G401.6 (cell line): ENCODE results near the gene FNBP1L.

Source experiments
- FAIRE-seq: peaks from 2 replicates; lab custom pipeline; 2012; peaks lifted over from hg19 to GRCh38; lab: Jason Lieb, UNC

Gene FNBP1L

GRCh38 chr1:93533677-93534076, 85.8 kb downstream of the FNBP1L start:
- no peak for FAIRE-seq

GRCh38 chr1:93537396-93537795, 89.5 kb downstream of the FNBP1L start:
- FAIRE-seq: no peak

- FAIRE-seq: peak; percentile 34
Measured at GRCh38 chr1:93537924-93538323, 90.0 kb downstream of the FNBP1L start.

GRCh38 chr1:93541045-93541444, 93.1 kb downstream of the FNBP1L start:
- no peak for FAIRE-seq

GRCh38 chr1:93542398-93542797, 94.5 kb downstream of the FNBP1L start:
- FAIRE-seq: no peak

- FAIRE-seq: no peak
Measured at GRCh38 chr1:93546162-93546863, 98.4 kb downstream of the FNBP1L start.

GRCh38 chr1:93549131-93549530, 101.2 kb downstream of the FNBP1L start:
- FAIRE-seq: no peak

- no peak for FAIRE-seq
Measured at GRCh38 chr1:93549811-93550210, 101.9 kb downstream of the FNBP1L start.

- FAIRE-seq: no peak
Measured at GRCh38 chr1:93552741-93553455, 105.0 kb downstream of the FNBP1L start.

- FAIRE-seq: peak; percentile 59
Measured at GRCh38 chr1:93553886-93554490, 106.1 kb downstream of the FNBP1L start.

- FAIRE-seq: no peak
Measured at GRCh38 chr1:93554883-93555872, 107.3 kb downstream of the FNBP1L start.

GRCh38 chr1:93556291-93556690, 108.4 kb downstream of the FNBP1L start:
- no peak for FAIRE-seq

GRCh38 chr1:93559045-93559444, 111.1 kb downstream of the FNBP1L start:
- no peak for FAIRE-seq

- no peak for FAIRE-seq
Measured at GRCh38 chr1:93559695-93560094, 111.8 kb downstream of the FNBP1L start.

GRCh38 chr1:93565496-93566206, 117.7 kb downstream of the FNBP1L start:
- no peak for FAIRE-seq

GRCh38 chr1:93566227-93566626, 118.3 kb downstream of the FNBP1L start:
- no peak for FAIRE-seq

- no peak for FAIRE-seq
Measured at GRCh38 chr1:93567255-93567918, 119.5 kb downstream of the FNBP1L start.

- FAIRE-seq: no peak
Measured at GRCh38 chr1:93569489-93569888, 121.6 kb downstream of the FNBP1L start.

GRCh38 chr1:93571623-93572310, 123.8 kb downstream of the FNBP1L start:
- no peak for FAIRE-seq

GRCh38 chr1:93573940-93574469, 126.1 kb downstream of the FNBP1L start:
- no peak for FAIRE-seq
